Fibroblast of mammary gland (primary cell): ENCODE data around the gene PDZD4.

Source experiments
- DNase-seq: peaks from one replicate; pipeline ENCODE4 v3.0.0-alpha.2; 2010; ENCODE audit warnings: low read depth
- H3K4me3 ChIP-seq: 2 replicates; pipeline ENCODE4 v1.5.1; 2011; ENCODE audit warnings: low read depth, mild to moderate bottlenecking, low read length, moderate library complexity; ENCODE audit not compliant: control insufficient read depth
- TF ChIP-seq, protein P1 (sequence below): conservative IDR thresholded peaks from 2 replicates; pipeline ENCODE4 v1.5.1; 2011; ENCODE audit warnings: low read depth, low read length, inconsistent platforms; ENCODE audit not compliant: control insufficient read depth, insufficient read depth

Gene PDZD4

GRCh38 chrX:153803211-153804099, 26.9 kb downstream of the PDZD4 start:
- TF ChIP-seq, protein P1, sequence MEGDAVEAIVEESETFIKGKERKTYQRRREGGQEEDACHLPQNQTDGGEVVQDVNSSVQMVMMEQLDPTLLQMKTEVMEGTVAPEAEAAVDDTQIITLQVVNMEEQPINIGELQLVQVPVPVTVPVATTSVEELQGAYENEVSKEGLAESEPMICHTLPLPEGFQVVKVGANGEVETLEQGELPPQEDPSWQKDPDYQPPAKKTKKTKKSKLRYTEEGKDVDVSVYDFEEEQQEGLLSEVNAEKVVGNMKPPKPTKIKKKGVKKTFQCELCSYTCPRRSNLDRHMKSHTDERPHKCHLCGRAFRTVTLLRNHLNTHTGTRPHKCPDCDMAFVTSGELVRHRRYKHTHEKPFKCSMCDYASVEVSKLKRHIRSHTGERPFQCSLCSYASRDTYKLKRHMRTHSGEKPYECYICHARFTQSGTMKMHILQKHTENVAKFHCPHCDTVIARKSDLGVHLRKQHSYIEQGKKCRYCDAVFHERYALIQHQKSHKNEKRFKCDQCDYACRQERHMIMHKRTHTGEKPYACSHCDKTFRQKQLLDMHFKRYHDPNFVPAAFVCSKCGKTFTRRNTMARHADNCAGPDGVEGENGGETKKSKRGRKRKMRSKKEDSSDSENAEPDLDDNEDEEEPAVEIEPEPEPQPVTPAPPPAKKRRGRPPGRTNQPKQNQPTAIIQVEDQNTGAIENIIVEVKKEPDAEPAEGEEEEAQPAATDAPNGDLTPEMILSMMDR, result no peak
- H3K4me3 ChIP-seq, result no peak overlapping the region

DNA sequence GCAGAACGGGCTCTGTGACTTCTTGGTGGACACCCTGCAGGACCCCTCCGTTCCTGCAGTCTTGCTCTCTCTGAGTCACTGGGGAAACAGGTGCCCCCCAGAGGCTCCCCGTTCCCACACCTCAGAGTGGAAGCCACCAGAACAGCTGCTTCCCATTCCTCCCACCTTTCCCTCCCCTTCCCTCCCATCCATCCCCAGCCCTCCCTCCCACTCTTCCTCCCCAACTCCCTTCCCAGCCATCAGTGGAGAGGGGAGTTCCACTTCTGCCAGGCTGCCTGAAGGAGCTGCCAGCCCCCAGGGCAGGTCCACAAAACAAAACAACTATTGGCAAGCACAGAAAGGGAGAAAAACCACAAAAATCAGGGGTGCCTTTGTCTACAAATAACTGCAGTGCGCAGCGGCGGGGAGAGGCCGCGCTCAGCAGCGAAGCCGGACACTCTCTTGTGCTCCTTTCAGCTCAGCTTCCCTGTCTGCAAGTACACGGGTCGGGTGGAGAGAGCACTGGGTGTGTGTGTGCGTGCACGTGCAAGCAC, 27.8 kb downstream of the PDZD4 start:
- H3K4me3 ChIP-seq, result no peak overlapping the region
- TF ChIP-seq, protein P1, result no peak

More at GRCh38 chrX:153803211-153804099, 26.9 kb downstream of the PDZD4 start:
- no peak for DNase-seq

DNA sequence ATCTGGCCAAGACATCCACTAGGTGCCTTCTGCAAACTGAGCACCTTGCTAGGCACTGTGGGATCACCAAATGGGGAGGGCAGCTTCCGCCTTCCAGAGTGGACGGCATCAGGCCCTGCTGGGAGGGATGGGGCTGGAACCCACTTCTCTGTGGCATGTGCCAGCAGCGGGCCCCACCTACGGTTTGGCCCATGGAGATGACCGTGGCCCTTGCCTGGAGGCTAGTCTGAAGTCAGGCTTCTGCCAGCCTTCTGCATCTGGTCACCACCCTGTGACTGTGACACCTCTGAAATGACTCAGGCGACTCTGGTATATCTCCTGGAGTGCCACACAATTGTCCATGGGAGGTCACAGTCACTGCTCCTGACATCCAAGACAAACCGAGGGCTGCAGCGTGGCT, 28.7 kb downstream of the PDZD4 start:
- no peak overlapping the region for H3K4me3 ChIP-seq
- DNase-seq, result no peak
- TF ChIP-seq, protein P1, result no peak

More for the DNA sequence above, 27.8 kb downstream of the PDZD4 start:
- no peak for DNase-seq

DNA sequence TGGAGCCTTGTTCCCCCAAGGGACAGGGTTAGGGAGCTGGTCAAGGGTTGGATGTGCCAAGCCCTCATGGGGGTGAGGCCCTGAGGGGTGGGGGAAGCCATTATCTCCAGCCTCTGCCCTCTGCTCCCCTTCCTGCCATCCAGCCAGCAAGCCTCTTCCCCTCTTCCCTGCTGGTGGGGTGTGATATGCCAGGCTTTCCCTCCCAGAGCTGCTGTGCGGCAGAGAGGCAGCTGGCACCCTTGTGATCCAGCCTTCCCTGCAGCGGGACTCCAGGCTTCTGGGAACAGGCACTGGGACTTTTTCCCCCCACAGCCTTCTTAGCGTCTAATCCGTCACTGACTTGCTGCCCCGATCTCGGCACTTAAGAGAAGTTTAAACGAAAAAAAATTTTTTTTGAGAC, 29.6 kb downstream of the PDZD4 start:
- TF ChIP-seq, protein P1, result no peak
- H3K4me3 ChIP-seq, result no peak overlapping the region
- no peak for DNase-seq

GRCh38 chrX:153800177-153800722, 30.1 kb downstream of the PDZD4 start:
- TF ChIP-seq, protein P1, result no peak
- no peak for DNase-seq

GRCh38 chrX:153799326-153799725, 31.0 kb downstream of the PDZD4 start:
- TF ChIP-seq, protein P1, result no peak
- DNase-seq, result no peak

More at GRCh38 chrX:153800177-153800722, 30.1 kb downstream of the PDZD4 start:
- H3K4me3 ChIP-seq, result no peak overlapping the region

More at GRCh38 chrX:153799326-153799725, 31.0 kb downstream of the PDZD4 start:
- H3K4me3 ChIP-seq, result no peak overlapping the region
